Measurements from ENCODE around the gene PLSCR2.

PLSCR2 gene

GRCh38 chr3:146396792-146397191, 72.6 kb downstream of the PLSCR2 start:
- TF ChIP-seq REST (IDR thresholded peaks at IDR 0.05; ENCODE audit: low read depth): no peak
- no peak for TF ChIP-seq CREB1 (IDR thresholded peaks at IDR 0.05; ENCODE audit: low read depth)
- no peak for TF ChIP-seq CEBPB (IDR thresholded peaks at IDR 0.05)
- TF ChIP-seq TCF12 (IDR thresholded peaks at IDR 0.05; ENCODE audit: low read depth): no peak
- no peak for TF ChIP-seq EP300 (IDR thresholded peaks at IDR 0.05; ENCODE audit: borderline replicate concordance)
- no peak for TF ChIP-seq MAX (IDR thresholded peaks at IDR 0.05)
- no peak for TF ChIP-seq YY1 (IDR thresholded peaks at IDR 0.05; ENCODE audit: low read depth)
- no peak for TF ChIP-seq EGR1 (IDR thresholded peaks at IDR 0.05)
- no peak for TF ChIP-seq USF1 (IDR thresholded peaks at IDR 0.05)
- no peak for TF ChIP-seq NFIC (IDR thresholded peaks at IDR 0.05)
- TF ChIP-seq RAD21 (IDR thresholded peaks at IDR 0.05; ENCODE audit: low read depth): no peak
- TF ChIP-seq ZBTB7A (IDR thresholded peaks at IDR 0.05; ENCODE audit: low read depth): no peak
- TF ChIP-seq FOXM1 (IDR thresholded peaks at IDR 0.05; ENCODE audit: borderline replicate concordance, low read depth): no peak
- TF ChIP-seq TEAD4 (IDR thresholded peaks at IDR 0.05): no peak
- TF ChIP-seq TAF1 (IDR thresholded peaks at IDR 0.05; ENCODE audit: low read depth): no peak

GRCh38 chr3:146395164-146395563, 74.2 kb downstream of the PLSCR2 start:
- TF ChIP-seq CEBPB (IDR thresholded peaks at IDR 0.05): 0 out of 2 replicates have a peak, but pooled peaks have one; percentile 4
- no peak for TF ChIP-seq RAD21 (IDR thresholded peaks at IDR 0.05; ENCODE audit: low read depth)
- no peak for TF ChIP-seq TEAD4 (IDR thresholded peaks at IDR 0.05)

- TF ChIP-seq ZBTB7A (IDR thresholded peaks at IDR 0.05; ENCODE audit: low read depth) (no peak), EGR1 (IDR thresholded peaks at IDR 0.05) (no peak), NFIC (IDR thresholded peaks at IDR 0.05) (no peak), REST (IDR thresholded peaks at IDR 0.05; ENCODE audit: low read depth) (no peak), EP300 (IDR thresholded peaks at IDR 0.05; ENCODE audit: borderline replicate concordance) (no peak), TAF1 (IDR thresholded peaks at IDR 0.05; ENCODE audit: low read depth) (no peak), MAX (IDR thresholded peaks at IDR 0.05) (no peak), YY1 (IDR thresholded peaks at IDR 0.05; ENCODE audit: low read depth) (no peak), FOXM1 (IDR thresholded peaks at IDR 0.05; ENCODE audit: borderline replicate concordance, low read depth) (no peak), USF1 (IDR thresholded peaks at IDR 0.05) (no peak), CEBPB (IDR thresholded peaks at IDR 0.05) (no peak), RAD21 (IDR thresholded peaks at IDR 0.05; ENCODE audit: low read depth) (no peak), TEAD4 (IDR thresholded peaks at IDR 0.05) (no peak), CREB1 (IDR thresholded peaks at IDR 0.05; ENCODE audit: low read depth) (no peak), TCF12 (IDR thresholded peaks at IDR 0.05; ENCODE audit: low read depth) (no peak)
Observed at GRCh38 chr3:146390957-146391356, 78.4 kb downstream of the PLSCR2 start.

- TF ChIP-seq YY1 (IDR thresholded peaks at IDR 0.05; ENCODE audit: low read depth) (no peak), CREB1 (IDR thresholded peaks at IDR 0.05; ENCODE audit: low read depth) (no peak), EGR1 (IDR thresholded peaks at IDR 0.05) (no peak), TAF1 (IDR thresholded peaks at IDR 0.05; ENCODE audit: low read depth) (no peak), RAD21 (IDR thresholded peaks at IDR 0.05; ENCODE audit: low read depth) (no peak), NFIC (IDR thresholded peaks at IDR 0.05) (no peak), ZBTB7A (IDR thresholded peaks at IDR 0.05; ENCODE audit: low read depth) (no peak), USF1 (IDR thresholded peaks at IDR 0.05) (no peak), REST (IDR thresholded peaks at IDR 0.05; ENCODE audit: low read depth) (no peak), TEAD4 (IDR thresholded peaks at IDR 0.05) (no peak), EP300 (IDR thresholded peaks at IDR 0.05; ENCODE audit: borderline replicate concordance) (no peak), CEBPB (IDR thresholded peaks at IDR 0.05) (no peak), TCF12 (IDR thresholded peaks at IDR 0.05; ENCODE audit: low read depth) (no peak), FOXM1 (IDR thresholded peaks at IDR 0.05; ENCODE audit: borderline replicate concordance, low read depth) (no peak), MAX (IDR thresholded peaks at IDR 0.05) (no peak)
Observed at GRCh38 chr3:146390006-146390772, 79.2 kb downstream of the PLSCR2 start.
